GM21360 (cell line): ENCODE measurements around the gene KIF1A.

Experiments used
- ATAC-seq: cut with Tn5 transposase; IDR thresholded peaks from one replicate; pipeline ENCODE4 v1.9.1; 2021; ENCODE audit warnings: mild to moderate bottlenecking, moderate library complexity; ENCODE audit not compliant: unreplicated experiment

The KIF1A gene

DNA sequence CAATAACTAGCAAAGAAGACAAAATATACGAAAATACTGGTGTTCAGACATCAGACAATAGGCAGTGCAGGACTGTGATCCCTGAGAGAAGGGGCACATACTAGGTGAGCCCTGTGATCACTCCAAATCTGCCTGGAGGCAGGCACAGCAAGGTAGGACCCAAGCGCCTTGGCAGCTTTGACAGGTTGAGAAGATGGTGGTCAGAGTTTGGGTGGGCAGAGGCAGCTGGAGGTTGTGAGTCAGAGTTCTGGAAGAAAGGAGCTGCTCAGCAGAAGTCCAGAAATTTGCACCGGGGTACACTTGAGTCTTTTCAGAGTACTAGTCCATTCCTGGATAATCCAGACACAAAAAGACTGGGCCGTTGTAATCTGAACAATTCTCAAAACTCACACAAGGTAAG lies 14.0 kb downstream of the KIF1A start:
- ATAC-seq = no peak

DNA sequence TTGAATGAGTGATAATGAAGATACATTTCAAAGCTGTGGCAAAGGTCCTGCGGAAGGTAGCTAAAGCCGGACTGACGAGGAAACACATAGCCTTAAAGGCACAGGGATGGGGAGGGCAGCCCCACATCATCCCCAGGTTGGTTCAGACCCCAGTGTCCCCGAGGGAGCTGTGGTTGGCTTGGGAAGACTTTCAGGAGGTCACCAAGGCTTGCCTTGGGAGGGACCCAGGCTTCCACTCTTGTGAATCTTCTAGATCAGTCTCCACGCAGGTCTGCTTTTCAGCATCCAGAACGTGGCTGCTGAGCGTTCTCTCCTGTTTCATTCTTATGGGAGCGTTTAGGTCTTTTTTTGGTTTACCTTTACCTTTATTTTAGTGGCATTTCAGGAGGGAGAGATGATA lies 16.8 kb downstream of the KIF1A start:
- no peak for ATAC-seq

DNA sequence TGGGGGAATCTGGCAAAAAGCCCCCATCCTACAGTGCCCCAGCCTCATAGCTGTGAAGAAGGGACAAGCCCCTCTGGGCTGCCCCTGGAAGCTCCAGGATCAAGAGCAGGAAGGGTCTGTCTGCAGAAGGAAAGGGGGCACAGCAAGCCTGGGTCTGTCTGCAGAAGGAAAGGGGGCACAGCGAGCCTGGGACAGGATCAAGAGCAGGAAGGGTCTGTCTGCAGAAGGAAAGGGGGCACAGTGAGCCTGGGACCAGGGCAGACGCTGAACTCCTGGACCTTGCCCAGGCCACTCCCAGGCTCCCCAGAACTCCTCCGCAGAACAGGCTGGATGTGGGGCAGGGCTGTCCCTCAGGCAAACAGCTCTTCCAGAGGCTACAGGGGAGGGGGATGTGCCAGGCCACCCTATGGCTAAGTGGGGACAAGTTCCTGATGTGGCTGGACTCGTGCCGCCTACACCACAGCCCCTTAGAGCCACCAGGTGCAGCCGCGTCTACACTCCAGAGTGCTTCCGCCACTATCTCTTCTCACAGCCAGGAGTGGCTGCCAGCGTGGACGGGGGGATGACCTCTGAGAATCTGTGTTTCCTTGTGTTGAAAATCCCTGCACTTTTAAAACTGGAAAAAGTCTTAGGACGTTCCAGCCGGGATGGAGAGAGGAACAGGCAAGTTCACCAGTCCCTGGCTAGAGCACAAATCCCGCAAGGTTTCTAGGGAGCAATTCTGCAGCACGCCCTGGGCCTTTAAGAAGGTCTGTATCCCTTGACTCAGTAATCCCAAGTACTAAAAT lies 20.8 kb downstream of the KIF1A start:
- no peak for ATAC-seq

DNA sequence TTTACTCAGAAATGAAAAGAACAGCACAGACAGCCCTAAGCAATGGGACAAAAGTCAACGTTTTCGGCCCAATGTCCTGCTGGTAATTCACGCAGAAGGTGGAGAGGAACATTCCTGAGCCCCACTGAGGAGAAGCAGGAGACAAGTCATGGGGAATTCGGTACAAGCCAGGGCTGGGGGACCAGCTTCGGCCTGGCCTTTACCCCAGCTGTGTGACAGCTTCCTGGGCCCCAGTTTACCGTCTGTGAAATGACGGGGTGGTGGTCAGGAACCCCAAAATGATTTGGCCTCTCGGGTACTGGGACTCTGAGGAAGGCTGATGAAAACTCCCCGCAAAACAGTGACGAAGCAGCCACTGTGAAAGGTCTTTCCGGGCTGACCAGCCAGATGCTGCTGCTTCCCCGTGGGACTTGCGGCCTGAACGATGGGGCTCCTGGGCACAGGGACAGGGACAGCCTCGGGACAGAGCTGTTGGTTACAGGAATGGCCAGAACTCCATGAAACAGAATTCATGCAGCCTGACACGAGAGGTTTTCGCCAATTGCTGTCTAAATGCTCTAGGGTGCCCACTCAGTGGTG lies 21.6 kb downstream of the KIF1A start:
- ATAC-seq = no peak

DNA sequence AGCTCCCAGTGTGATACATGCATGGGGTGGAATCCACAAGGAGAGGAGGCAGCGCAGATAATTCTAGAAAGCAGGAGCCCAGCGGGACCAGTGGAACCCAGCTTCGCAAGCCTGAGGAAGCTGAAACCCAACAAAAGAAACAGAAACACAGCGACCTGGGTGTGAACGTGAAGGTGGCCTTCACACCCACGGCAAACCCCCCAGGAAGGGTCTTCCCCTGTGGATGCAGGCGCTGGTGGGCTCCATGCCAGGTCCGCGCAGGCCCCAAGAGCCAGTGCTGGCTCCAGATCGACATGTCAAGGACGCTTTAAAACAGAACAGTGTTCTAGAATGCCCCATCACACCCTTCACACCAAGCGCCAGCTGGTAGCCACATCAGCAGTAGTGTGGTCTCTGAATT lies 22.1 kb downstream of the KIF1A start:
- no peak for ATAC-seq

DNA sequence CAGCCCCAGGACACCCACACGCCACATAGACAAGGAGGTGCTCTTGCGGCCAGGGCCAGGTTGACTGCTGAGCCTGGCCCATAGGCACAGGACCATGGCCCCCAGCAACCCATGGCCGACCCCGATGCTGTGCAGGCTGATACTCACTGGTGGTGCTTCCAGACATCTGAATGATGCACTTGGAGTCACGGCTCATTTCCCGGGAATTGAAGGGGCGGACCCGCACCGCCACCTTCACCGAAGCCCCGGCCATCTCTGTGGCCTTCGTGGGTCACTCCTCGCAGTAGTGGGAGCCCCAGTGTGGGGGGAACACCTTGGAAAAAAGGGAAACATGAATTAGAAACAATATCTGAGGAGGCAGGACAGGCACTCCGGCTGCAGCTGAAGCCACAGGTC lies 22.5 kb downstream of the KIF1A start:
- no peak for ATAC-seq

DNA sequence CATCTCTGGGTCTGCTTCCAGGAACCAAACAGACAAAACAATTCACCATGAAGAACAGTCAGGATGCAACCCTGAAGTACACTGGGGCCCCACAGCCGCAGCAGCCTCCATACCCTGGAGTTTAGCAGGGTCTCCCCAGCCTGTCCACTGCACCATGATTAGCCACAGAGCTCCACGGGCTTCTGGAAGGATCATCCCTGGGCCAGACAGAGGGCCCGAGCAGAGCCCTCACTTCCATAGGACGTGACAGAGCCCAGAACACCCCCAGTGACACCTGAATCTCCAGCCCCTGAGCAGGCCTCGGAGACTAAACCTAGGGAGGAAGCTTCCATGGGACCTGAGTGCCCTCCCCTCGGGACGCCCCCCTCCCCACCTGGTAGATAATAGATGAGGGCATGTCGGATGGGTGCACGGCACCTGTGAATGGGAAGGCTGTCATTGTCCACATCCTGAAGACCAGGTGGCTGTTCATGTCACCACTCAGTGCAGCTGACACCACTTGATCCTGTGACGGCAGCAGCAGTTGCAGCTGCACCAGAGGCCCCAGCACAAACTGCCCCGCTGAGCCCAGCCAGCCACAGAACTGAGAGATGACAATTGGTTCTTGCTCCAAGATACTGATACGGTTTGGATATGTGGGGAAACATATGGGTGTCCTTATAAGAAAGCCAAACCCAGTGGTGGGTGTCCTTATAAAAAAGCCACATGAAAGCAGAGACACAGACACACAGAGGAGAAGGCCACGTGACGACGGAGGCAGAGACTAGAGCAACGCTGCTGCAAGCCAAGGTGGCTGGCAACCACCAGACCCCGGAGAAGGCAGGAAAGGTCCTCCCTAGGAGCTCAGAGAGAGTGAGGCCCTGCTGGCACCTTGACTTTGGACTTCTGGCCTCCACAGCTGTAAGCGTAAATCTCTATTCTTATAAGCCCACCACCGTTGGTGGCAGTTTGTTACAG lies 23.2 kb downstream of the KIF1A start:
- no peak for ATAC-seq

DNA sequence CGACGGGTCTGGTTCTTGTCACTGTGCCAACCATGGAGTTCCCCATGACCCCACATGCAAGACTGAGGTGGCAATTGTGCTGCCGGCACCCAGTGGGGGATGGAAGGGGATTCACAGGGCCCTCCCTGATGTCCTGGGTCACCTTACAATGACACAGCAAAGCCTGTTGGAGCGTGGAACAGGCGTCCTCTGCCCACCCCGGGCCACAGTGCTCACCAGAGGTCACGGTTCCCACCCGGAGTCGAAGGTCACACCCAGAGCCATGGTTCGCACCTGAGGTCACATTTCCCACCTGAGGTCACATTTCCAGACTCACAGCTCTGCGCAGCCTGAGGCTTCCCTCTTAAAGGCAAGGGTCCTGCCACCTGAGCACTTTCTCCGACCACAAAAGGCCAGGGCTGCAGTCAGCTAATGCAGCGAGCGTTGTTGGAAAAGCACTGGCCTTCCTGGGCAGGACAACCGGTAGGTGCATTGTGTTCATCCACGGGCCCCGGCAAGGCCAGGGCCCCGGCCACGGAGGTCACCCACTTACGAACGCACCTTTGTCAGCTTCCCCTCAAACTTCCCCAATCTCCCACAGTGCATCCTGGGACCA lies 24.0 kb downstream of the KIF1A start:
- no peak for ATAC-seq

DNA sequence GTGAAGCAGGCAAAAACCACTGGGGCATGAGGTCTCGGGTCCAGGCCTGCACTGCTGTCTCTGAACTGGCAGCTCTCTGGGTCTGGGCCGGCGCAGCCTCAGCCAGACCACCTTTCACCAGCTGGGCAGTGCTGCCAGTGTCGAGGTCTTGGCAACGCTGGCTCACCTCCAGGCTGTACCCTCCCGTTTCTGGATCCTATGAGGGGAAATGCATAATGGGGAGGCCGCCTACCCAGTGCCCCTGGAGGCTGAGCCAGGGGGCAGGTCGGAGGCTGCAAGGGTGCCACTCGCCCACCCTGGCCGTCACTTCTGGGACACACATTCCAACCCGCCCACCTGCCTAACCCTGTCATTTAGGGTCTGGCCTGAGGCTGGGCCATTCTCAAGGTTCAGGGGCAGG lies 24.6 kb downstream of the KIF1A start:
- ATAC-seq = no peak

DNA sequence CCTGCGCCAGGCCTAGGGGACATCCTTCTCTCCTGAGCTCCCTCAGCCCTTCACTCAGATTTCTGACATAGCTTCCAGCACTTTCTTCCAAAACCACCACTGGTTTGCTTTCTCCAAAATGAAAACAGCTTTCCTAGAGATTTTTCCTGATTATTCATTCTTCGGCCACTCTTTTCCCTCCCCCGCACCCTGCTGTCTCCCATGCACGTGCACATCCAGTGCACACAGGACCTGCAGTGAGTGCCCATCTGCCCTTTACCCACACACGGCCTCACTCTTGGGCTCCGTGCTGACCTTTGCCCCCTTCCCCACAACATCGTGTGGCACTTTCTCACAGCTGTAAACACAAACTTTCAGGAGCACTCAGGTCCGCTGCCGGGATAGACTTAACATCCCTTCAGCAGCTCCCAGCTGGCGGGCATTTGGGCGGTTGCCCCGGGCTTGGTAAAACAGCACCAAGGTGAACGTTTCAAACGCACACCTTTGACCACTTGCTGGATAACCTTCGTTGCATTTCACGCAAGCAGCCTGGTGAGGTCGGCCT lies 25.8 kb downstream of the KIF1A start:
- no peak for ATAC-seq

DNA sequence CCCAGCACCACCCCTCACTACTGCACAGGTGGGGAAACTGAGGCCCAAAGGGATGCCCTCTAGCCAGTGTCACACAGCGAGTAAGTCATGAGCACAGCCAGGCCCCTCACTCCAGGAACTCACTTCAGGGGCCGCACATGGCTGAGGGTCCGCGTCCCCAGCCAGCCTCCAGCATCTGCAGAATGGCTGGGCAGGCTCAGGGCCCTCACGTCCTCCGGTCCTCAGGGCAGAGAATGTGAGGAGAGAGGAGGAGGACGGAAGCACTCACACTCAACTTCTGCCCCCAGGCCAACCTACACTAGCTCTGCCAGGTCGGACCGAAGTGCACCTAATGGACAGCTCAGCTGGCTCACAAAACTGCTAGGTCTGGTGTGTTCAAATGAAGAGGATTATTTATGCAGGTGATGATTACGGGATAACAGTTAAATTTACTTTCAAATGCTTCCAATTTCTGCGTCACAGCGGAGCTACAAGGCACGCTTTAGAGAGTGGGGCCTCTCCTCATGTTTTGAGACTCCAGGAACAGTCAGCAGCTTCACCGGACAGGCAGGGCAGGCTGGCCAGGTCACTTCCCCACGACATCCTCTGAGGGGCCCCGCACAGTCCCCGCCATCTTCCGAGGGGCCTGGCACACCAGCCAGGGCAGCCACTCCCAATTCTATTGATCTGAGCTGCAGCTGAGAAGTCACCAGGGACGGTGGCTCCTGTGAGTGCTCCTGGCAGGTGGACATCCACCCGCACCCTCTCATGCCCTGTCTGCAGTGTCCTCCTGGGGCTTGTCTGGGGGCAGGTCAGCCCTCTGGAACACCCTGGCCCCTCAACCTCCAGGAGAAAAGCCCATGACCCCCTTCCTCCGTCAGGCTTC lies 26.5 kb downstream of the KIF1A start:
- no peak for ATAC-seq

DNA sequence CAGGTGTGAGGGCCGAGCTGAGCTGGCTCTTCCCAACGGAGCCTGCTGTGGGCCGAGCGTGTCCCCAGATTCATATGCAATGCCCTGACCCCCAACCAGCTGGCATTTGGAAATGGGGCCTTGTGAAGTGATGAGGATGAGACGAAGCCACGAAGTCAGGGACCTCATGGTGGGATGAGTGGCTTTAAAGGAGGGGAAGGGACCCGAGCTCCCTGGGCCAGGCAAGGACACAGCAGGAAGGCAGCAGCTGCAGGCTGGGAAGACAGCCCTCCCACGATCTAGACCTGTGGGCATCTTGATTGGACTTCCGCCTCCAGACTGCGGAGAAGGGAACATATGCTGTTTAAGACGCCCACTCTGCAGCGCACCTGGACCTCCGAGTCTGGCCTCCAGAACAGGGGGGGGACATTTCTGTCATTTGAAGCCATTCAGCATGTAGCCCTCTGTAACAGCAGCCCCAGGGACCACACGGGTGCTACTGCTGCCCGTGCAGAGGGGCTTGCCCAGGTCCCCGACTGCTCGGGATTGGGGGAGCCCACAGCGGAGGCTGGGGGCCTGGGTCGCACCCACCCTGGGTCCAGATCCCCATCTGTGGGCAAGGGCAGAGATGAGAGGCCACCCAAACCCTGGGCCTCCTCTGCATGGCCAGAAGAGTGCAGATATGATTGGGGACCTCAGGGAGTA lies 27.2 kb downstream of the KIF1A start:
- no peak for ATAC-seq

DNA sequence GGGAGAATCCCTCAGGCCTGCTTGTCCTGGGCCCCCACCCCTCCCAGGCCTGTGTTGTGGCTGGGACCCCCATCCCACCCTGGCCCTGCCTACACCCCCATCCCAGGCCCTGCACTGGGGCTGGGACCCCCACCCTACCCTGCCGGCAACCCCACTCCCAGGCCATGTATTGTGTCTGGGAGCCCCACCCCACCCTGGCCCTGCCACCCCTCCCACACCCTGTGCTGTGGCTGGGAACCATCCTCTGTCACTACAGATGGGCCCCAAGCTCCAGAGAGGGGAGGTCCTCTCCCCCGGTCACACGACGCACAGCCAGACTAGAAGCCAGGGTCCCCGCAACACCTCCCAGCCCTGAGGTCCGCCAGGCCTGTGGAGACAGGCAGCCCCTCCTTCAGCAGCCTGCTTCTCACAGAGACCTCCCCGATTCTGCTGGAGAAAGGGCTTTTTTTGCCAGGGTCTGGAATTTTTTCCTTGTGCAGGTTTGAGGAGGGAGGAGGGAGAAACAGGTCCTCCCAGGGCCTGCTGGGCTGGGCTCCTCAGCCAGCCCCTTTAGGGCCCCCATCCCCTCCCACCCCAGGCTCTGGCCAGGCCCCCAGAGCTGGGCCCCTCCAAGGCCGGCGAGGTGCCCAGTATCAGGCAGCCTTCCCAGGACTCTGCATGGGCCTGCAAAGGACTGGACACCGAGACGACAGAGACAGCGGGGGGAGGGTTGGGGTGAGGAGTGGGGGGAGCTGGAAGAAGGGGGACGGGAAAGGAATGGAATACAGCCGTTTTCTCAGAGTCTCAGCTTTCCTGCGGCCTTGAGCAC lies 28.0 kb downstream of the KIF1A start:
- no peak for ATAC-seq

DNA sequence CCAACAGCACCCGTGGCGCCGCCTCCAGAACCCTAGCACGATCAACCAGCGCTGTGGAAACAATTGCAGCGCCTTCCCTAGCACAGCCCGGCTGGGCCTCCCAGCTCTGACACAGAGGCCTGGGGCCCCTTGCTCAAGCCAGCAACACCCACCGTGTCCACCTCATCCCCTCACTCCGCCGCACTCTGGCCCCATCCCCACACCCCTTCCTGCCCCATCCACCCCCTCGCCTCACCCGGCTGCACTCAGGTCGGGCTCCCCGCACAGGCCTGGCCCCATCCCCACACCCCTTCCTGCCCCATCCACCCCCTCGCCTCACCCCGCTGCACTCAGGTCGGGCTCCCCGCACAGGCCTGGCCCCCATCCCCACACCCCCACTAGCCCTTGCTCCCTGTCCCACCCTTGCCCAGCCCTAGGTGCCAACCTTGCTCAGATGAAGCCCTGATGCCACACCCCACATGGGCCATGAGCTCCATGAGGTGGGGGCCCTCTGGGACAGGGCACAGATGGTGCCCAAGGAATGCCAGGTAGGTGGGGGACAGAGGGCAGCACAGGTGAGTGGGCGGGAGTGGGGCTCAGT lies 28.7 kb downstream of the KIF1A start:
- no peak for ATAC-seq

DNA sequence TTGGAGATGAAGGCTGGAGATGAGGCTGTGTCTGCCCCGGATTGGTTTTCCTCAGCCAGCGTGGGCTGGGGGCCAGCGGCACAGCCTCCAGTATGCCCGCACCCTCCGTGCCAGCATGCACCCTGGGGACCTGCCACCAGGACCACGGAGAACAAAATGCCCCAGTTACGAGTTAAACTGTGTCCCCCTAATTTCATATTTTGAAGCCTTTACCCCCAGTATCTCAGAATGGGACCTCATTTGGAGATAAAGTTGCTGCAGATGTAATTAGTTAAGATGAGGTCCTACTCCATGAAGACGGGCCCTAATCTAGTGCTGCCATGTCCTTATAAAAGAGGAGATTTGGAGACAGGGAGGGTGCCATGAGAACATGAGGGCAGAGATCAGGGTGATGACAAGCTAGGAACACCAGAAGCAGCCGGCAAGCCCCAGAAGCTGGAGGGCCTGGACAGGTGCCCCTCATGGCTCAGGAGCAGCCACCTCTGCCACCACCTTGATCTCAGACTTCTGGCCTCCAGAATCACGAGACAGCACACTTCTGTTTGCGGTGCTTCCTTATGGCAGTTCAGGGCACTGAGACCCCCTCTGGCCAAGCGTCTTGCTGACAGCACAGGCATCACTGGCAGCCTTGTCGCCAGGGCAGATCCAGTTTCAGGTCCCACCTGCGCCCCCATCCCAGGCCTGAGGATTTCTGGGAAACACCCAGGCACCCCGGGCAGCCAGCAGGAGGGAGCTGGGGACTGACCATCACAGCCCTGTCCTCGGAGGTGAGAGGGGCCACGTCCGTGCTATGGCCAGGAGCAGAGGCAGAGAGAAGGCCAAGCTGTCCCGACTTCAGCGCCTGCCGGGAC lies 29.4 kb downstream of the KIF1A start:
- ATAC-seq = no peak

DNA sequence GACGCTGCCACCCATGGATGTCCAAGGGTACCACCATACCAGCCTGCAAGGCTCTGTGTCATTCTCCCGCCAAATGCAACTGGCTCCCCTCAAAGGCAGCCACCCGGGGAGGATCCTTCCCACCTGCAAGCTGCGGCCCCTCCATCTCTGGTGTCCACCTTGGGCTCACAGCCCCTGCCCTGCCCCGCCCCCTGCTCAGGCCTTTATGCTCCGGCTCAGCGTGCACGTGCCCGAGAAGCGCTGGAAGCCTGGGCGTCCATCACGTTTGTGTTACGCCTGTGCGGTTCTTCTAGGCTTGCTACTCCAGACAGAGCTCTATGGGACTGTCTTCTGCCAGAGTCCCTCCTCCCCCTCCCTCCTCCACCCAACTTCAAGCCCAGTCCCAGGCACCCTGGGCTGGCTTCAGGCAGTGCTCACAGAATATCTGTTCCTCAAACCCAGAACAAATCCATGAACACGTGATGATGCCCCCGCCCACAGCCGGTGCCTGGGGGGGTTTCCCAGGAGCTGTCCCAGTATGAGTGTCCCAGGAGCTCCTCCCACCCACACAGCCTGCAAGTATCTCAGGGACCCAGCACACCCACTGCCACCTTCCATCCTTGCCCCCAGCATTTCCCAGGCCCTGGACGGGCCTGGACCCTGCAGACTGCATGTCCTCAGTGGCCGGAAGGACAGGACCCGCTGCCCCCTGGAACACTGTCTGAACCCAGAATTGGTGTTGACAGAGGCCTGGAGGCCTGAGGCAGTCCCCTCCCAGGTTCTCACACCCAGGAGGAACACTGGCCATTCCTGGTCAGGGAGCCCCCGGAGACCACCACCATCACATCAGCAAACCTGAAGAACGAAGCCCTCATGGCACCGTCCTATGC lies 30.3 kb downstream of the KIF1A start:
- no peak for ATAC-seq
